ENCODE measurements around the gene CRB3.

CRB3 gene

GRCh38 chr19:6466526-6467248 lies 2.6 kb downstream of the CRB3 start:
- no peak for DNase-seq (ENCODE audit: low read depth in 2 of 2)

- DNase-seq (ENCODE audit: low read depth in 2 of 2): no peak
Measured at GRCh38 chr19:6467384-6467783, 3.3 kb downstream of the CRB3 start.

- DNase-seq (ENCODE audit: low read depth in 2 of 2): no peak
Measured at GRCh38 chr19:6470173-6470572, 6.1 kb downstream of the CRB3 start.

- no peak for DNase-seq (ENCODE audit: low read depth in 2 of 2)
Measured at GRCh38 chr19:6471076-6471475, 7.0 kb downstream of the CRB3 start.

- no peak for DNase-seq (ENCODE audit: low read depth in 2 of 2)
Measured at GRCh38 chr19:6472713-6473112, 8.6 kb downstream of the CRB3 start.

GRCh38 chr19:6473647-6474046 lies 9.6 kb downstream of the CRB3 start:
- DNase-seq (ENCODE audit: low read depth in 2 of 2): no peak

- DNase-seq (ENCODE audit: low read depth in 2 of 2): no peak
Measured at GRCh38 chr19:6475321-6476108, 11.4 kb downstream of the CRB3 start.

GRCh38 chr19:6476155-6476895 lies 12.3 kb downstream of the CRB3 start:
- no peak for DNase-seq (ENCODE audit: low read depth in 2 of 2)

- no peak for DNase-seq (ENCODE audit: low read depth in 2 of 2)
Measured at GRCh38 chr19:6476896-6477431, 12.9 kb downstream of the CRB3 start.

- no peak for DNase-seq (ENCODE audit: low read depth in 2 of 2)
Measured at GRCh38 chr19:6478815-6479214, 14.7 kb downstream of the CRB3 start.

GRCh38 chr19:6479836-6480398 lies 15.8 kb downstream of the CRB3 start:
- DNase-seq (ENCODE audit: low read depth in 2 of 2): no peak

- peak; percentile 42 to 46 for DNase-seq (ENCODE audit: low read depth in 2 of 2)
Measured at GRCh38 chr19:6480848-6481415, 16.9 kb downstream of the CRB3 start.

GRCh38 chr19:6481541-6482342 lies 17.7 kb downstream of the CRB3 start, which contains the start of gene DENND1C:
DENND1C (minus strand) TSS chr19:6481787; CDS start chr19:6481695, 92 bp downstream.
- peak; percentile 53 to 58 for DNase-seq (ENCODE audit: low read depth in 2 of 2)

- DNase-seq (ENCODE audit: low read depth in 2 of 2): no peak
Measured at GRCh38 chr19:6482343-6482686, 18.2 kb downstream of the CRB3 start.

GRCh38 chr19:6483235-6483634 lies 19.2 kb downstream of the CRB3 start:
- DNase-seq (ENCODE audit: low read depth in 2 of 2): no peak

GRCh38 chr19:6484230-6484629 lies 20.2 kb downstream of the CRB3 start:
- DNase-seq (ENCODE audit: low read depth in 2 of 2): no peak

- DNase-seq (ENCODE audit: low read depth in 2 of 2): no peak
Measured at GRCh38 chr19:6484831-6485230, 20.8 kb downstream of the CRB3 start.

- DNase-seq (ENCODE audit: low read depth in 2 of 2): no peak
Measured at GRCh38 chr19:6489278-6490061, 25.4 kb downstream of the CRB3 start.

GRCh38 chr19:6490134-6490533 lies 26.1 kb downstream of the CRB3 start:
- no peak for DNase-seq (ENCODE audit: low read depth in 2 of 2)

Data from stimulated activated CD8-positive, alpha-beta memory T cell treated with anti-CD3 and anti-CD28 coated beads, Interleukin-7, amount 100 ng/mL, for 4 hours (primary cell).